K562 (cell line): ENCODE data around the gene SHLD1. TPM values are rescaled to one million over a fixed set of nuclear protein-coding genes. Genes with fewer than 3 reads are reported as not detected.

Experiments
- CCAR2 ChIP-seq: fragments of 200-400 bp; formaldehyde crosslinking; IDR thresholded peaks from 2 replicates; pipeline ENCODE4 v1.6.1; 2017; ENCODE audit warnings: mild to moderate bottlenecking, low read depth, low read length
- COPS2 ChIP-seq: fragments of 450-650 bp; conservative IDR thresholded peaks from 2 replicates; pipeline ENCODE4 v1.6.1; 2016; ENCODE audit warnings: mild to moderate bottlenecking, moderate library complexity
- E2F4 ChIP-seq: sonication (generic); formaldehyde crosslinking; IDR thresholded peaks from 2 replicates; pipeline ENCODE4 v1.8.0; 2022; ENCODE audit warnings: mild to moderate bottlenecking, low read depth, missing genetic modification reagents
- ETV1 ChIP-seq: fragments of 450-650 bp; conservative IDR thresholded peaks from 2 replicates; pipeline ENCODE4 v1.6.1; 2016; ENCODE audit warnings: missing genetic modification characterization, control low read depth, low read depth, missing compliant biosample characterization
- GABPA ChIP-seq: fragments of 200-800 bp; sonication (Bioruptor generic); conservative IDR thresholded peaks from 2 replicates; pipeline ENCODE4 v1.6.1; 2016; ENCODE audit warnings: low read depth, missing genetic modification characterization, missing compliant biosample characterization
- MCM5 ChIP-seq: fragments of 450-650 bp; IDR thresholded peaks from 2 replicates; pipeline ENCODE4 v1.6.1; 2016; ENCODE audit warnings: low read depth
- MEIS2 ChIP-seq: fragments of 450-650 bp; IDR thresholded peaks from 2 replicates; pipeline ENCODE4 v1.6.1; 2014; ENCODE audit warnings: mild to moderate bottlenecking; ENCODE audit not compliant: partially characterized antibody
- MTA1 ChIP-seq: fragments of 450-650 bp; IDR thresholded peaks from 2 replicates; pipeline ENCODE4 v1.6.1; 2017; ENCODE audit warnings: borderline replicate concordance
- POLR3G ChIP-seq: IDR thresholded peaks from 2 replicates; pipeline ENCODE4 v1.6.1; 2011; ENCODE audit not compliant: insufficient read length, insufficient replicate concordance; ENCODE audit errors: extremely low read depth
- SAP30 ChIP-seq: fragments of 200-600 bp; sonication (generic); IDR thresholded peaks from 2 replicates; pipeline ENCODE4 v1.6.1; 2012; ENCODE audit warnings: borderline replicate concordance, low read depth, mild to moderate bottlenecking, moderate library complexity, low read length, control low read depth, inconsistent platforms; ENCODE audit not compliant: insufficient read depth, poor library complexity, severe bottlenecking
- SMARCE1 ChIP-seq: fragments of 450-650 bp; IDR thresholded peaks from 2 replicates; pipeline ENCODE4 v1.7.1; 2016; ENCODE audit warnings: mild to moderate bottlenecking
- ZFX ChIP-seq: sonication (generic); formaldehyde crosslinking; IDR thresholded peaks from 2 replicates; pipeline ENCODE4 v1.8.0; 2022; ENCODE audit warnings: mild to moderate bottlenecking, missing genetic modification reagents, moderate library complexity
- ZNF354B ChIP-seq: fragments of 250-450 bp; sonication (Bioruptor Pico); IDR thresholded peaks from 2 replicates; pipeline ENCODE4 v1.4.0; 2020
- ZNF778 ChIP-seq: fragments of 450-650 bp; formaldehyde crosslinking; IDR thresholded peaks from 2 replicates; pipeline ENCODE4 v1.4.0; 2020; ENCODE audit warnings: mild to moderate bottlenecking, moderate library complexity
- polyA plus RNA-seq, 8 experiments: library from polyadenylated mRNA; depleted of rRNA in 4 of 8; stranded (reverse) in 5 of 8; unstranded in 3 of 8; fragments of >200 nt; fragmentation: Nextera tagmentation in 2 of 8; fragmentation: Illumina TruSeq in 1 of 8; extraction: Ambion mirVana in 2 of 8; extraction: Trizol in 1 of 8; gene quantifications; 2 replicates each; pipeline versions ENCODE4 v1.2.1 to v1.2.3, GENCODE V29; 2011 to 2014; ENCODE audit warnings: inconsistent platforms in 1 of 8, missing spikeins in 1 of 8
- total RNA-seq, 7 experiments: library from RNA; depleted of rRNA in 6 of 7; stranded (reverse); fragments of >200 nt in 6 of 7; fragmentation: Illumina TruSeq in 2 of 7; extraction: Trizol in 2 of 7; gene quantifications; 2 replicates each; pipeline versions ENCODE4 v1.2.1 to v1.2.3, GENCODE V29; 2011 to 2021; ENCODE audit warnings: low replicate concordance in 1 of 7
- TF ChIP-seq, protein P1 (sequence below): fragments of 450-650 bp; IDR thresholded peaks from 2 replicates; pipeline ENCODE4 v1.6.1; 2016; ENCODE audit warnings: low read depth
- TF ChIP-seq, protein P2 (sequence below), 2 experiments: fragments of 150-350 bp in 1 of 2; IDR thresholded peaks; 2 replicates each; pipeline ENCODE4 v1.6.1; 2012 to 2016; ENCODE audit warnings: low read depth in 2 of 2, low read length in 2 of 2, mild to moderate bottlenecking in 1 of 2, moderate library complexity in 1 of 2

Gene SHLD1
- total and polyA plus RNA-seq, 9 of the 15 experiments (the other 6 are each of a cell fraction or from before 2014, with no cell fraction given) = 3.7 to 21.6 (median 8.2) TPM

GRCh38 chr20:5719861-5720403 lies 30.3 kb upstream of the SHLD1 start (continued):
- TF ChIP-seq, protein P1, sequence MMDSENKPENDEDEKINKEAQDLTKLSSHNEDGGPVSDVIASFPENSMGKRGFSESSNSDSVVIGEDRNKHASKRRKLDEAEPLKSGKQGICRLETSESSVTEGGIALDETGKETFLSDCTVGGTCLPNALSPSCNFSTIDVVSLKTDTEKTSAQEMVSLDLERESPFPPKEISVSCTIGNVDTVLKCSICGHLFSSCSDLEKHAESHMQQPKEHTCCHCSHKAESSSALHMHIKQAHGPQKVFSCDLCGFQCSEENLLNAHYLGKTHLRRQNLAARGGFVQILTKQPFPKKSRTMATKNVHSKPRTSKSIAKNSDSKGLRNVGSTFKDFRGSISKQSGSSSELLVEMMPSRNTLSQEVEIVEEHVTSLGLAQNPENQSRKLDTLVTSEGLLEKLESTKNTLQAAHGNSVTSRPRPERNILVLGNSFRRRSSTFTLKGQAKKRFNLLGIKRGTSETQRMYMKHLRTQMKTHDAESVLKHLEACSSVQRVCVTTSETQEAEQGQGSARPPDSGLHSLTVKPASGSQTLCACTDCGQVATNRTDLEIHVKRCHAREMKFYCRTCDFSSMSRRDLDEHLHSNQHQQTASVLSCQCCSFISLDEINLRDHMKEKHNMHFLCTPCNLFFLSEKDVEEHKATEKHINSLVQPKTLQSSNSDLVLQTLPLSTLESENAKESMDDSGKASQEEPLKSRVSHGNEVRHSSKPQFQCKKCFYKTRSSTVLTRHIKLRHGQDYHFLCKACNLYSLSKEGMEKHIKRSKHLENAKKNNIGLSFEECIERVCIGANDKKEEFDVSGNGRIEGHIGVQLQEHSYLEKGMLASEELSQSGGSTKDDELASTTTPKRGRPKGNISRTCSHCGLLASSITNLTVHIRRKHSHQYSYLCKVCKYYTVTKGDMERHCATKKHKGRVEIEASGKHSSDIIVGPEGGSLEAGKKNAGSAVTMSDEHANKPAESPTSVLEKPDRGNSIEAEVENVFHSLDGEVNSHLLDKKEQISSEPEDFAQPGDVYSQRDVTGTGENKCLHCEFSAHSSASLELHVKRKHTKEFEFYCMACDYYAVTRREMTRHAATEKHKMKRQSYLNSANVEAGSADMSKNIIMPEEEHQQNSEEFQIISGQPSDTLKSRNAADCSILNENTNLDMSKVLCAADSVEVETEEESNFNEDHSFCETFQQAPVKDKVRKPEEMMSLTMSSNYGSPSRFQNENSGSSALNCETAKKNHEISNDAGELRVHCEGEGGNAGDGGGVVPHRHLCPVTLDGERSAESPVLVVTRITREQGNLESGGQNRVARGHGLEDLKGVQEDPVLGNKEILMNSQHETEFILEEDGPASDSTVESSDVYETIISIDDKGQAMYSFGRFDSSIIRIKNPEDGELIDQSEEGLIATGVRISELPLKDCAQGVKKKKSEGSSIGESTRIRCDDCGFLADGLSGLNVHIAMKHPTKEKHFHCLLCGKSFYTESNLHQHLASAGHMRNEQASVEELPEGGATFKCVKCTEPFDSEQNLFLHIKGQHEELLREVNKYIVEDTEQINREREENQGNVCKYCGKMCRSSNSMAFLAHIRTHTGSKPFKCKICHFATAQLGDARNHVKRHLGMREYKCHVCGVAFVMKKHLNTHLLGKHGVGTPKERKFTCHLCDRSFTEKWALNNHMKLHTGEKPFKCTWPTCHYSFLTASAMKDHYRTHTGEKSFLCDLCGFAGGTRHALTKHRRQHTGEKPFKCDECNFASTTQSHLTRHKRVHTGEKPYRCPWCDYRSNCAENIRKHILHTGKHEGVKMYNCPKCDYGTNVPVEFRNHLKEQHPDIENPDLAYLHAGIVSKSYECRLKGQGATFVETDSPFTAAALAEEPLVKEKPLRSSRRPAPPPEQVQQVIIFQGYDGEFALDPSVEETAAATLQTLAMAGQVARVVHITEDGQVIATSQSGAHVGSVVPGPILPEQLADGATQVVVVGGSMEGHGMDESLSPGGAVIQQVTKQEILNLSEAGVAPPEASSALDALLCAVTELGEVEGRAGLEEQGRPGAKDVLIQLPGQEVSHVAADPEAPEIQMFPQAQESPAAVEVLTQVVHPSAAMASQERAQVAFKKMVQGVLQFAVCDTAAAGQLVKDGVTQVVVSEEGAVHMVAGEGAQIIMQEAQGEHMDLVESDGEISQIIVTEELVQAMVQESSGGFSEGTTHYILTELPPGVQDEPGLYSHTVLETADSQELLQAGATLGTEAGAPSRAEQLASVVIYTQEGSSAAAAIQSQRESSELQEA = no peak
- TF ChIP-seq SAP30 (no peak), POLR3G (no peak), MEIS2 (peak; percentile 67), ZFX (CRISPR knock-in tag) (no peak), CCAR2 (no peak), E2F4 (CRISPR knock-in tag) (no peak), SMARCE1 (peak; percentile 98), MCM5 (no peak), COPS2 (no peak), MTA1 (peak; percentile 60; the same call in 1 of the 2 replicates), ZNF354B (CRISPR knock-in tag) (no peak), ZNF778 (no peak), GABPA (tag) (peak; percentile 48; the same call in 1 of the 2 replicates), ETV1 (peak; percentile 92)
- TF ChIP-seq, protein P2, sequence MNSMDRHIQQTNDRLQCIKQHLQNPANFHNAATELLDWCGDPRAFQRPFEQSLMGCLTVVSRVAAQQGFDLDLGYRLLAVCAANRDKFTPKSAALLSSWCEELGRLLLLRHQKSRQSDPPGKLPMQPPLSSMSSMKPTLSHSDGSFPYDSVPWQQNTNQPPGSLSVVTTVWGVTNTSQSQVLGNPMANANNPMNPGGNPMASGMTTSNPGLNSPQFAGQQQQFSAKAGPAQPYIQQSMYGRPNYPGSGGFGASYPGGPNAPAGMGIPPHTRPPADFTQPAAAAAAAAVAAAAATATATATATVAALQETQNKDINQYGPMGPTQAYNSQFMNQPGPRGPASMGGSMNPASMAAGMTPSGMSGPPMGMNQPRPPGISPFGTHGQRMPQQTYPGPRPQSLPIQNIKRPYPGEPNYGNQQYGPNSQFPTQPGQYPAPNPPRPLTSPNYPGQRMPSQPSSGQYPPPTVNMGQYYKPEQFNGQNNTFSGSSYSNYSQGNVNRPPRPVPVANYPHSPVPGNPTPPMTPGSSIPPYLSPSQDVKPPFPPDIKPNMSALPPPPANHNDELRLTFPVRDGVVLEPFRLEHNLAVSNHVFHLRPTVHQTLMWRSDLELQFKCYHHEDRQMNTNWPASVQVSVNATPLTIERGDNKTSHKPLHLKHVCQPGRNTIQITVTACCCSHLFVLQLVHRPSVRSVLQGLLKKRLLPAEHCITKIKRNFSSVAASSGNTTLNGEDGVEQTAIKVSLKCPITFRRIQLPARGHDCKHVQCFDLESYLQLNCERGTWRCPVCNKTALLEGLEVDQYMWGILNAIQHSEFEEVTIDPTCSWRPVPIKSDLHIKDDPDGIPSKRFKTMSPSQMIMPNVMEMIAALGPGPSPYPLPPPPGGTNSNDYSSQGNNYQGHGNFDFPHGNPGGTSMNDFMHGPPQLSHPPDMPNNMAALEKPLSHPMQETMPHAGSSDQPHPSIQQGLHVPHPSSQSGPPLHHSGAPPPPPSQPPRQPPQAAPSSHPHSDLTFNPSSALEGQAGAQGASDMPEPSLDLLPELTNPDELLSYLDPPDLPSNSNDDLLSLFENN (IDR thresholded peaks at IDR 0.05; ENCODE audit: low read depth in 2 of 2, low read length in 2 of 2) = peak in 1 of 2 experiments; percentile 82; a peak in 1 of 4 replicates
